Progenitor cell of endocrine pancreas (in vitro differentiated cells): ENCODE data around the gene GUCY2D. TPM values are rescaled to one million over a fixed set of nuclear protein-coding genes. Genes with fewer than 3 reads are reported as not detected.
"Not testable (repeated sequence)": the region's sequence is repeated elsewhere in the genome, so short reads cannot be mapped to it uniquely, and the experiment has no call there.

Source experiments
- DNase-seq: peaks from one replicate; pipeline ENCODE4 v3.0.0; 2021; ENCODE audit warnings: low spot score; ENCODE audit not compliant: unreplicated experiment
- H3K27ac Mint-ChIP-seq: 2 replicates; pipeline ENCODE4 v1.8.0; 2021; ENCODE audit warnings: mild to moderate bottlenecking, moderate library complexity, mixed read lengths
- H3K27me3 Mint-ChIP-seq: 2 replicates; pipeline ENCODE4 v1.8.0; 2021; ENCODE audit warnings: mixed read lengths
- H3K36me3 Mint-ChIP-seq: 2 replicates; pipeline ENCODE4 v1.8.0; 2022; ENCODE audit warnings: mixed read lengths; ENCODE audit not compliant: insufficient read depth
- H3K4me1 Mint-ChIP-seq: 2 replicates; pipeline ENCODE4 v1.8.0; 2021; ENCODE audit warnings: low read depth, mixed read lengths
- H3K4me3 Mint-ChIP-seq: 2 replicates; pipeline ENCODE4 v1.8.0; 2021; ENCODE audit warnings: low read depth, mild to moderate bottlenecking, moderate library complexity, mixed read lengths
- H3K9me3 Mint-ChIP-seq: 2 replicates; pipeline ENCODE4 v1.8.0; 2021; ENCODE audit warnings: low read depth, mixed read lengths
- total RNA-seq: library from RNA; stranded (reverse); gene quantifications from 2 replicates; pipeline ENCODE4 v1.2.1, GENCODE V29; 2021
- TF ChIP-seq, protein P1 (sequence below): fragments of 200-600 bp; sonication (generic); IDR thresholded peaks from one replicate; pipeline ENCODE4 v1.5.0; 2021; ENCODE audit warnings: antibody characterized with exemption, mild to moderate bottlenecking; ENCODE audit not compliant: unreplicated experiment

Gene GUCY2D
- total RNA-seq, 1 donor from 2014 or later, result not detected

DNA sequence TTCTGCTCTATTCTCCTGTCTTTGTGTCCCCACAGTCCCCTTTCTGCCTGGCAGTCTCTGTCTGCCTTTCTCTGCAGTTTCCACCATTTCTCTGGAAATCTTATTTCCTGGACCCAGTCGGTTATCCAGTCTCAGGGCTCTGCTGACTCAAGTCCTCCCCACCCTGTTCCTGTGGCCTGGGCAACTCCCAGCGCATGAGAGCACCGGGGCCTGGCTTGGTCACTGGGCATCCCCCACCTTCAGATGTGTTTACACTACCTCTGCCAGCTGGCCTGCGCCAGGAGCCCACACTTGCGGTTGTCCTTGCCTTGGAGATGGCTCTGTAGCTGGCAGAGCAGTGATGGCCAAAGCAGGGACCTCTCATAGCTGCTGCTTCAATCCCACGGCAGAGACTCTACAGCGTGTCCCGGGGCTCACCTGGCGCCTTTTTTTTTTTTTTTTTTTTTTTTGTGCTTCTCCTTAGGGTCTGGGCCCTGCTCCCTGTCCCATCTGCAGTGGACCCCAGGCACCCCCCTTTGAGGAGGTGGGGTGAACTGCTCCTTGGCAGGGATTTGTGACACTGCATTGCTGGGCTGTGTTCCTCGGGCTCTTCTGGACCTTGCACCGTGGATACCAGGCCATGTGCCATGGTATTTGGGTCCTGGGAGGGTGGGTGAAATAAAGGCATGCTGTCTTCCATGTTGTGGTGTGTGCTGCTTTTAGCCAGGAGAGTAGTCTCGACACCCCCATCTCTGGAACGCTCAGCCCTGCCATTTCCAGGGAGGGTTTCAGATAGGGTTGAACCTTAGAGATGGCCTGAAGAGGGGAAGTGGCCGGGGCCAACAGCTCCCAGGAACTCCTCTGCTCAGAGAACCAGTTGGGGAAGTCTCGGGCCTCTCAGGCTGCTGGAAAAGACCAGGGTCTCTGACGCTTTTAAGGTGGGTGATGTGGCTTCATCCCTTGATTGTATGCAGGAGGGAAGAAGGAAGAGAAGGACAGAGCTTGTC lies 17.5 kb downstream of the GUCY2D start:
- Mint-ChIP-seq H3K36me3 (no peaks in the 10 kb centered on the region), H3K9me3 (no peaks in the 10 kb centered on the region), H3K27me3 (peaks cover 71% of the 10 kb centered on the region), H3K4me1 (peaks cover 5% of the 10 kb centered on the region), H3K27ac (no peak overlapping the region), H3K4me3 (no peak overlapping the region)
- TF ChIP-seq, protein P1, sequence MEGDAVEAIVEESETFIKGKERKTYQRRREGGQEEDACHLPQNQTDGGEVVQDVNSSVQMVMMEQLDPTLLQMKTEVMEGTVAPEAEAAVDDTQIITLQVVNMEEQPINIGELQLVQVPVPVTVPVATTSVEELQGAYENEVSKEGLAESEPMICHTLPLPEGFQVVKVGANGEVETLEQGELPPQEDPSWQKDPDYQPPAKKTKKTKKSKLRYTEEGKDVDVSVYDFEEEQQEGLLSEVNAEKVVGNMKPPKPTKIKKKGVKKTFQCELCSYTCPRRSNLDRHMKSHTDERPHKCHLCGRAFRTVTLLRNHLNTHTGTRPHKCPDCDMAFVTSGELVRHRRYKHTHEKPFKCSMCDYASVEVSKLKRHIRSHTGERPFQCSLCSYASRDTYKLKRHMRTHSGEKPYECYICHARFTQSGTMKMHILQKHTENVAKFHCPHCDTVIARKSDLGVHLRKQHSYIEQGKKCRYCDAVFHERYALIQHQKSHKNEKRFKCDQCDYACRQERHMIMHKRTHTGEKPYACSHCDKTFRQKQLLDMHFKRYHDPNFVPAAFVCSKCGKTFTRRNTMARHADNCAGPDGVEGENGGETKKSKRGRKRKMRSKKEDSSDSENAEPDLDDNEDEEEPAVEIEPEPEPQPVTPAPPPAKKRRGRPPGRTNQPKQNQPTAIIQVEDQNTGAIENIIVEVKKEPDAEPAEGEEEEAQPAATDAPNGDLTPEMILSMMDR, result no peak
- DNase-seq, result no peak

DNA sequence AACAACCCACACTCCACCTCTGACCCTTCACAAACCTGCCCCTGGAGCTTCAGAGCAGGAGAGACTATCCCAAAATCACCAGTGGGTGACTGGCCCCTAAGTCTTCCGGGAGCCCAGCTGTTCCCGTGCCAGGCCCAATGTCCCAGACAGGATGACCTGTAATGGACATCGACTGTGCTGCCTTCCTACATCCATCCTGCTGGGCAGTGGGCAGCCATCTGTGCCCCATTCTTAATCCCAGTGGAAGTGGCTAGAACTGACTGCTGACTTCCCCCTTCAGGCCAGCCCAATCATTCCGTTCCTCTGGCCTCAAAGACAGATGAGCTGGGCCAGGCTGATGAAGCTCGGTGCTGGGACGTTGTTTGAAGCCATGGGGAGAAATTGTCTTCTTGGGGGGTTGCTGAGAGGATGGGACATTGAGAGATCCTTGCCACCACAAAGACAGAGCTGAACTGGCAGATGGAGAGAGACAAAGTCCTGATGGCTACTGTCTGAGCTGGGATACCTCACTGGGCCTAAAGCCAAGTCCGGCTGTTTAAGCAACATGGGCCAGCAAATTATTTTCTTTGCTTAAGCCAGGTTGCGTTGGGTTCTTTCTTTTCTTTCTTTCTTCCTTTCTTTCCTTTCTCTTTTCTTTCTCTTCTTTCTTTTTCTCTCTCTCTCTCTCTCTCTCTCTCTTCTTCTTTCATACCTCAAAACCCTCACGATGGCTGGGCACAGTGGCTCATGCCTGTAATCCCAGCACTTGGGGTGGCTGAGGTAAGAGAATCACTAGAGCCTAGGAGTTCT lies 18.6 kb downstream of the GUCY2D start:
- H3K4me3 Mint-ChIP-seq, result no peak overlapping the region

DNA sequence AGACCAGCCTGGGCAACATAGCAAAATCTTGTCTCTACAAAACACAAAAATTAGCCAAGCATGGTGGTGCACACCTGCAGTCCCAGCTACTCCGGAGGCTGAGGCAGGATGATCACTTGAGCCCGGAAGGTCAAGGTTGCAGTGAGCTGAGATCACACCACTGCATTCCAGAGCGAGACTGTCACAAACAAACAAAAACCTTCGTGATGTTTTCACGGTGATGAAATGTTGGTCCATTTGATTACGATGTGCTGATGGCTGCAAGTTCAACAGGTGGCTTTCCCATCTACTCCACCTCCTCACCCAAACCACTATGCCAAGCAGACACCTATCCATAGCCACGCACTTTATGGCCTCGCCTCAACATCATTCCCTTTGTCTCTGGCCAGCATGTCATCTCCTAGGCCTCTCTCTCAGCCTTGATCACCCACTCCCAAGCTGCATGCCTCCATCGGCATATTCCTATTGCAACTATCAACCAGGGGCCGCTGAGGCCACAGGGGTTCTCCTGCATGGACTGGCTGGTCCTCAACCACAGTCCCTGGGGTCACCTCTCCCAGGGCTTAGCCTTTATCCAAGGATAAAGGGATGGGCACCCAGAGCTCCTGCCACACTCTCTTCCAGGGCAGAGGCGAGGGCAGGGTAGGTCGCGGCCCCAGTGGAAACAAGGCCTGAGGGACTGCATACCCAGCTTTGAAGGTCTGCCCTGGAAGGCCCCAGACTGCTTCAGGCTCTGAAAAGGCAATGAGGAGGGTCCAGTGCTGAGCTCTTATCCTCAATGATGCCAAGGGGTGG lies 19.3 kb downstream of the GUCY2D start:
- H3K27ac Mint-ChIP-seq, result no peak overlapping the region
- no peaks in the 10 kb centered on the region for H3K36me3 Mint-ChIP-seq
- no peak overlapping the region for H3K4me3 Mint-ChIP-seq
- peaks cover 69% of the 10 kb centered on the region for H3K27me3 Mint-ChIP-seq
- H3K9me3 Mint-ChIP-seq, result no peaks in the 10 kb centered on the region
- TF ChIP-seq, protein P1, result no peak
- no peak for DNase-seq
- peaks cover 2% of the 10 kb centered on the region for H3K4me1 Mint-ChIP-seq

More for the DNA sequence above, 18.6 kb downstream of the GUCY2D start:
- H3K27ac Mint-ChIP-seq, result no peak overlapping the region
- no peak for DNase-seq
- TF ChIP-seq, protein P1, result no peak
- H3K9me3 Mint-ChIP-seq, result no peaks in the 10 kb centered on the region
- H3K4me1 Mint-ChIP-seq, result peaks cover 5% of the 10 kb centered on the region
- no peaks in the 10 kb centered on the region for H3K36me3 Mint-ChIP-seq
- peaks cover 68% of the 10 kb centered on the region for H3K27me3 Mint-ChIP-seq

DNA sequence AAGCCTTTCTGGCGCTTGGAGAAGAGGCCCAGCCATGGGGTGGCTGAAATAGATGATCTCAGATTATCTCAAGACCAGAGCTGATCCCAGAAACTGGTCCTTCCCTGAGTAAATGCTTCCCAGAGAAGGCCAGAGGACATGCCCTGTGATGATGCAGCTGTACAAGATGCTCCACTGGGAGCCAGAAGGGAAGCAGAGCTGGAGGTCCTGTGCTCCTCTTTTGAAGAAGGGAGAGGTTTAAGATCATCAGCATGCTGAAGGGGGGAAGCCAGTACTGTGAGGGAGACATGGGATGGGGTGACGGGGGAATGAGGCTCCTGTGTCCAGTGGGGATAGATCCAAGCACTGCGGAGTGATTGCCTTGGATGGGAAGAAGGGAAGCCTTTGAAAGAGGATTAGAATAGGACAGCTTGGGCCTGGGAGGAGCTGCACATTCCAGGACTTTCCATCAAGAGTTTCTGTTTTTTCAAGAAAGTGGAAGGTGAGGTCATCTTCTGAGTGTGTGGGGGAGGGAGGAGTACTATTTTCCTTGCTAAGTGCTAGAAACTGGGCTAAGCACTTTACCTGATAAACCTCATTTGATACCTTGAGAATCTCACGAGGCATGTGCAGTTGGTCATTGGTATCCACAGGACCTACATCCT lies 20.1 kb downstream of the GUCY2D start:
- Mint-ChIP-seq H3K27me3 (peaks cover 68% of the 10 kb centered on the region), H3K27ac (no peak overlapping the region), H3K4me3 (no peak overlapping the region), H3K36me3 (no peaks in the 10 kb centered on the region), H3K4me1 (no peaks in the 10 kb centered on the region), H3K9me3 (no peaks in the 10 kb centered on the region)
- no peak for DNase-seq
- TF ChIP-seq, protein P1, result no peak

DNA sequence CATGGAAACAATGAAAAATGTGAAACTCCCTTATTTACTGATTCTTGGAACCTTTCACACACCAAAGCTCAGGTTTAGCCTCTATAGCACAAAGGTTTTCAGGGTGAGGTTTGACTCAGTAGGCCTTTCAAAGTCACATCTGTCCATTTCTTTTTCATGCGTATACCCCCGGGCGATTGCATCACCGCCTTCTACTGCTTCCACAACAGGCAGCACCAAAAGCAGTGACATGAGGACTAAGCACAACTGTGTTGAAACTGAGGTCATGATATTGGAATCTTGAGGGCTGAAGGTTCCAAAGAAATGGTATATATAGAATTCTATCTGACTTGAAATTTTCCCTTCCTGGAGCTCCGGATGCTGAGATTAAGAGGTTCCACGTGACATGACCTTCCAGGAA lies 21.7 kb downstream of the GUCY2D start:
- H3K9me3 Mint-ChIP-seq, H3K27ac Mint-ChIP-seq, H3K36me3 Mint-ChIP-seq, H3K4me1 Mint-ChIP-seq, DNase-seq, H3K4me3 Mint-ChIP-seq: not testable (repeated sequence)
- H3K27me3 Mint-ChIP-seq, result peaks cover 67% of the 10 kb centered on the region
